SK-N-SH (cell line): ENCODE data around the gene ATOH1. TPM values are rescaled to one million over a fixed set of nuclear protein-coding genes. Genes with fewer than 3 reads are reported as not detected.

Source experiments
- CTCF ChIA-PET: fragments of 300-600, 350-600 bp; formaldehyde crosslinking; extraction: SDS; loops from one replicate; lab custom pipeline; 2021; lab: Yijun Ruan, JAX
- POLR2A ChIA-PET: fragments of 350-600 bp; sonication (Branson Sonifier 250); formaldehyde crosslinking; extraction: SDS; loops from one replicate; lab custom pipeline; 2020; ENCODE audit warnings: antibody characterized with exemption, inconsistent platforms; lab: Yijun Ruan, JAX
- DNase-seq: peaks from one replicate; pipeline ENCODE4 v3.0.0; 2012
- H2AFZ ChIP-seq: fragments of 200-600 bp; sonication (generic); 2 replicates; pipeline ENCODE4 v1.8.1; 2016; ENCODE audit warnings: antibody characterized with exemption, mild to moderate bottlenecking, low read depth
- H3F3A ChIP-seq: fragments of 200-600 bp; sonication (generic); replicated peaks from 2 replicates; pipeline ENCODE3; 2016; ENCODE audit warnings: antibody characterized with exemption, mild to moderate bottlenecking; ENCODE audit not compliant: insufficient read depth
- H3K27ac ChIP-seq, 2 experiments: fragments of 200-500 bp in 1 of 2; fragments of 200-600 bp in 1 of 2; sonication (Bioruptor generic) in 1 of 2; sonication (generic), shearing (Covaris generic) in 1 of 2; 2 replicates each; pipeline versions ENCODE4 v1.5.1 to v1.6.1; 2014 to 2016; ENCODE audit warnings: low read depth in 2 of 2, inconsistent platforms in 1 of 2, low read length in 1 of 2, mild to moderate bottlenecking in 1 of 2, mixed read lengths in 1 of 2
- H3K27me3 ChIP-seq: fragments of 200-600 bp; sonication (generic), shearing (Covaris generic); 2 replicates; pipeline ENCODE4 v1.6.1; 2016; ENCODE audit warnings: mixed run types; ENCODE audit not compliant: insufficient read depth
- H3K36me3 ChIP-seq, 2 experiments: fragments of 200-500 bp in 1 of 2; fragments of 200-600 bp in 1 of 2; sonication (Bioruptor generic) in 1 of 2; sonication (generic) in 1 of 2; replicated peaks in 1 of 2; 2 replicates each; pipeline versions ENCODE3 to v1.5.1; 2014 to 2016; ENCODE audit warnings: low read length in 1 of 2, mild to moderate bottlenecking in 1 of 2; ENCODE audit not compliant: insufficient read depth in 2 of 2, control insufficient read depth in 1 of 2
- H3K4me1 ChIP-seq, 2 experiments: fragments of 200-500 bp in 1 of 2; fragments of 200-600 bp in 1 of 2; sonication (Bioruptor generic) in 1 of 2; sonication (generic), shearing (Covaris generic) in 1 of 2; 2 replicates each; pipeline versions ENCODE4 v1.5.1 to v1.6.1; 2014 to 2016; ENCODE audit warnings: low read depth in 1 of 2, low read length in 1 of 2, mixed run types in 1 of 2; ENCODE audit not compliant: insufficient read depth in 2 of 2, control insufficient read depth in 1 of 2
- H3K4me2 ChIP-seq: fragments of 200-600 bp; sonication (generic), shearing (Covaris generic); 2 replicates; pipeline ENCODE4 v1.6.1; 2017; ENCODE audit warnings: mixed run types
- H3K4me3 ChIP-seq, 2 experiments: fragments of 200-500 bp in 1 of 2; fragments of 200-600 bp in 1 of 2; sonication (Bioruptor generic) in 1 of 2; sonication (generic), shearing (Covaris generic) in 1 of 2; 2 replicates each; pipeline versions ENCODE4 v1.5.1 to v1.8.1; 2014 to 2016; ENCODE audit warnings: low read depth in 2 of 2, inconsistent platforms in 1 of 2, low read length in 1 of 2, mild to moderate bottlenecking in 1 of 2, mixed read lengths in 1 of 2, moderate library complexity in 1 of 2
- H3K79me2 ChIP-seq: fragments of 200-600 bp; sonication (generic); 2 replicates; pipeline ENCODE4 v1.8.1; 2017; ENCODE audit warnings: mild to moderate bottlenecking; ENCODE audit not compliant: insufficient read depth
- H3K9ac ChIP-seq: fragments of 200-600 bp; sonication (generic); 2 replicates; pipeline ENCODE4 v1.6.1; 2017; ENCODE audit warnings: mixed run types
- H3K9me2 ChIP-seq: fragments of 200-600 bp; sonication (generic); 2 replicates; pipeline ENCODE4 v1.6.1; 2017; ENCODE audit warnings: mixed run types
- H3K9me3 ChIP-seq: fragments of 200-600 bp; sonication (generic); 2 replicates; pipeline ENCODE4 v1.6.1; 2017; ENCODE audit warnings: mixed run types, mild to moderate bottlenecking, moderate library complexity
- H4K20me1 ChIP-seq: fragments of 200-600 bp; sonication (generic); 2 replicates; pipeline ENCODE4 v1.6.1; 2017; ENCODE audit warnings: mild to moderate bottlenecking, mixed run types; ENCODE audit not compliant: insufficient read depth
- EZH2phosphoT487 ChIP-seq: fragments of 200-600 bp; sonication (generic); IDR thresholded peaks from 2 replicates; pipeline ENCODE4 v1.6.1; 2017; ENCODE audit warnings: low read depth, mixed run types, mild to moderate bottlenecking, antibody characterized with exemption, moderate library complexity, borderline replicate concordance
- FOXM1 ChIP-seq: IDR thresholded peaks from 2 replicates; pipeline ENCODE4 v1.4.0; 2012; ENCODE audit warnings: low read depth, mild to moderate bottlenecking
- IRF3 ChIP-seq: fragments of 150-350 bp; IDR thresholded peaks from 2 replicates; pipeline ENCODE4 v1.6.1; 2016; ENCODE audit warnings: mild to moderate bottlenecking, low read depth, low read length
- JUND ChIP-seq: IDR thresholded peaks from 2 replicates; pipeline ENCODE4 v1.4.0; 2012
- MAX ChIP-seq: IDR thresholded peaks from 2 replicates; pipeline ENCODE4 v1.4.0; 2012; ENCODE audit warnings: low read depth
- MEF2A ChIP-seq: IDR thresholded peaks from 2 replicates; pipeline ENCODE4 v1.4.0; 2012; ENCODE audit warnings: low read depth, borderline replicate concordance
- NRF1 ChIP-seq: IDR thresholded peaks from 2 replicates; pipeline ENCODE4 v1.6.1; 2012; ENCODE audit warnings: low read depth, mild to moderate bottlenecking, low read length
- SIN3A ChIP-seq: IDR thresholded peaks from 2 replicates; pipeline ENCODE4 v1.6.1; 2012; ENCODE audit warnings: low read depth, mild to moderate bottlenecking, low read length, moderate library complexity, borderline replicate concordance
- TAF1 ChIP-seq: IDR thresholded peaks from 2 replicates; pipeline ENCODE4 v1.6.1; 2012; ENCODE audit warnings: low read depth, mild to moderate bottlenecking, low read length, moderate library complexity, borderline replicate concordance
- ZBTB33 ChIP-seq: IDR thresholded peaks from 2 replicates; pipeline ENCODE4 v1.4.0; 2012; ENCODE audit warnings: low read depth, borderline replicate concordance
- WGBS: methylation state at CpG from one replicate; pipeline ENCODE4 v1.1.6; 2017; ENCODE audit warnings: low lambda C conversion rate; 5-methylcytosine and 5-hydroxymethylcytosine counted together
- polyA plus RNA-seq, 3 experiments: library from polyadenylated mRNA; depleted of rRNA; stranded (reverse); fragments of >200 nt; gene quantifications; 2 replicates each; pipeline ENCODE4 v1.2.3, GENCODE V29; 2012
- TF ChIP-seq, protein P1 (sequence below): fragments of 200-600 bp; sonication (generic); IDR thresholded peaks from 2 replicates; pipeline ENCODE4 v1.6.1; 2017; ENCODE audit warnings: antibody characterized with exemption, mild to moderate bottlenecking, moderate library complexity

Gene ATOH1
- polyA plus RNA-seq, 1 of the 3 experiments (the other 2 are of a cell fraction) = not detected

GRCh38 chr4:93865650-93866049, 37.1 kb downstream of the ATOH1 start:
- DNase-seq = no peak
- Histone ChIP-seq H3K9me2 (no peaks in the 10 kb centered on the region), H3K9me3 (no peaks in the 10 kb centered on the region), H3K27me3 (no peaks in the 10 kb centered on the region)
- WGBS = 54% methylated on average over 2 of the region's 2 CpGs
- no peak for TF ChIP-seq TAF1
- no peak for TF ChIP-seq ZBTB33
- TF ChIP-seq NRF1 = no peak
- TF ChIP-seq, protein P1, sequence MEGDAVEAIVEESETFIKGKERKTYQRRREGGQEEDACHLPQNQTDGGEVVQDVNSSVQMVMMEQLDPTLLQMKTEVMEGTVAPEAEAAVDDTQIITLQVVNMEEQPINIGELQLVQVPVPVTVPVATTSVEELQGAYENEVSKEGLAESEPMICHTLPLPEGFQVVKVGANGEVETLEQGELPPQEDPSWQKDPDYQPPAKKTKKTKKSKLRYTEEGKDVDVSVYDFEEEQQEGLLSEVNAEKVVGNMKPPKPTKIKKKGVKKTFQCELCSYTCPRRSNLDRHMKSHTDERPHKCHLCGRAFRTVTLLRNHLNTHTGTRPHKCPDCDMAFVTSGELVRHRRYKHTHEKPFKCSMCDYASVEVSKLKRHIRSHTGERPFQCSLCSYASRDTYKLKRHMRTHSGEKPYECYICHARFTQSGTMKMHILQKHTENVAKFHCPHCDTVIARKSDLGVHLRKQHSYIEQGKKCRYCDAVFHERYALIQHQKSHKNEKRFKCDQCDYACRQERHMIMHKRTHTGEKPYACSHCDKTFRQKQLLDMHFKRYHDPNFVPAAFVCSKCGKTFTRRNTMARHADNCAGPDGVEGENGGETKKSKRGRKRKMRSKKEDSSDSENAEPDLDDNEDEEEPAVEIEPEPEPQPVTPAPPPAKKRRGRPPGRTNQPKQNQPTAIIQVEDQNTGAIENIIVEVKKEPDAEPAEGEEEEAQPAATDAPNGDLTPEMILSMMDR = peak; percentile 34
- TF ChIP-seq, all 33 proteins: peak for 1
- no peak overlapping the region for H3K4me2 ChIP-seq
- no peaks in the 10 kb centered on the region for H3K79me2 ChIP-seq
- ChIA-PET CTCF (no interaction called here), POLR2A (no interaction called here)
- no peak overlapping the region for H3K4me3 ChIP-seq
- no peaks in the 10 kb centered on the region for H3K4me1 ChIP-seq
- H3F3A ChIP-seq = no peaks in the 10 kb centered on the region
- H3K9ac ChIP-seq = no peak overlapping the region
- no peaks in the 10 kb centered on the region for H4K20me1 ChIP-seq
- no peak overlapping the region for H3K27ac ChIP-seq
- H2AFZ ChIP-seq = no peak overlapping the region
- H3K36me3 ChIP-seq = no peaks in the 10 kb centered on the region

DNA sequence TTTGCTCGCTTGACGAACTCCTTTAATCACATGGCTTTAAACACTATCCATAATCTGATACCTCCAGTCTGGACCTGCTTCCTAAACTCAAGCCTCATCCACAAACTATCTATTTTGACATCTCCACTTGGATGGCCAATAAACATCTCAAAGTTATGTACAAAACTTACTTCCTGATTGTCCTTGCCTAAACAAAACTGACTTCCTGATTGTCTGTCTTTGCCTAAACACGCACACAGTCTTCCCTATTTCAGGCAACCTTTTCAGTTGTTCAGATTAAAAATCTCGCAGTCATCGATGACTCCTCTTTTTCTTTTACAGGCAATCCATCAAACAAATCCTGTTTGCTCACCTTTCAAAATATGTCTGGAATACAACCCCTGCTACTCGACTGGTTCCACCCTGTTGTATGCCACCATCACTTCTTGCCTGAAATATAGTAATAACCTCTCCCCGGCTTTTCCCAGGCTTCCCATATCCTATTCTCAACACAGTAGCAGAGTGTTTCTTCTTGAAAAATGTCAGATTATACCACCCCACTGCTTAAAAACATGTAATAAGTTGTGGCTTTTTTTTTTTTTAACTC, 39.0 kb downstream of the ATOH1 start:
- Histone ChIP-seq H3K4me3 (no peak overlapping the region), H3K36me3 (no peaks in the 10 kb centered on the region), H3K9me3 (no peaks in the 10 kb centered on the region), H4K20me1 (no peaks in the 10 kb centered on the region), H3K4me1 (no peaks in the 10 kb centered on the region), H2AFZ (no peak overlapping the region), H3K9ac (no peak overlapping the region), H3K27ac (no peak overlapping the region), H3K9me2 (no peaks in the 10 kb centered on the region), H3K79me2 (no peaks in the 10 kb centered on the region), H3K4me2 (no peak overlapping the region), H3F3A (no peaks in the 10 kb centered on the region), H3K27me3 (no peaks in the 10 kb centered on the region)
- ChIA-PET POLR2A (no interaction called here), CTCF (interaction anchor here (1.0 kb wide), 1 partner anchor 25 kb away, joined by 3 read pairs; no protein-coding TSS in a partner anchor)
- 63% methylated on average over 7 of the region's 7 CpGs for WGBS
- no peak for DNase-seq
- TF ChIP-seq SIN3A (no peak), JUND (no peak), FOXM1 (no peak), MAX (no peak), IRF3 (no peak), MEF2A (no peak), EZH2phosphoT487 (no peak)
- TF ChIP-seq, protein P1 = no peak
